Posterior vena cava (tissue), 2 donors: ENCODE measurements around the gene TEAD3. TPM values are rescaled to one million over a fixed set of nuclear protein-coding genes. Genes with fewer than 3 reads are reported as not detected.
"Not testable (repeated sequence)": the region's sequence is repeated elsewhere in the genome, so short reads cannot be mapped to it uniquely, and the experiment has no call there.

Experiments
- DNase-seq: peaks from one replicate; pipeline ENCODE4 v3.0.0-alpha.2; 2020; ENCODE audit warnings: low spot score
- intact Hi-C, 2 donors: fragments of 100-400 bp; cut with DNase I; formaldehyde crosslinking; loops; one replicate each; pipeline versions ENCODE4 v1.14.1 to v1.14.2; 2022 to 2023
- total RNA-seq, 2 donors: library from RNA; stranded (reverse); fragmentation: NEBNext Ultra II Directional; extraction: Animal tissue kit (Norgen Biotek cat#: 25700); gene quantifications; one replicate each; pipeline ENCODE4 v1.2.1, GENCODE V29; 2021
- donor health status: DM: yes; HTN: yes; CAD: no.
- donor health status: DM: yes; HTN: yes; CAD: no.

TEAD3 gene
- total RNA-seq, 2 donors from 2014 or later, result 69.8 to 73.8 TPM

DNA sequence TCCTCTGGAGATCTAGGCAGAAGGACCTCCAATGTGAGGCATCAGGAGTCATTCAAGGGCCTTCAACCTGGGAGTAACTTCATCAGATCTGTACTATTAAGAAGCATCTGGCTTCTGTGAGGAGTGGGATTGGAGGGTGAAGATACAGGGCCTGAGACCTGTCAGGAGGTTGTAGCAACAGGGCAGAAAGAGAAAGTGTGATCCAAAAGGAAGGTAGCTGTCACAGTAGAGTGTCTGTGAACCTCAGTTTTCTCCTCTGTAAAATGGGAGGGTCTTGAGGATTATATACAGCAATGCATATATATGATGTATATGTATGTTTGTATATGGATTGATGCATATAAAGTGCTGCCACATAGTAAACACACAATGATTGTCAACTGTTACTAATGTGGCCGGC lies 31.2 kb downstream of the TEAD3 start:
- DNase-seq, result no peak
- intact Hi-C loops, result no loop called here

DNA sequence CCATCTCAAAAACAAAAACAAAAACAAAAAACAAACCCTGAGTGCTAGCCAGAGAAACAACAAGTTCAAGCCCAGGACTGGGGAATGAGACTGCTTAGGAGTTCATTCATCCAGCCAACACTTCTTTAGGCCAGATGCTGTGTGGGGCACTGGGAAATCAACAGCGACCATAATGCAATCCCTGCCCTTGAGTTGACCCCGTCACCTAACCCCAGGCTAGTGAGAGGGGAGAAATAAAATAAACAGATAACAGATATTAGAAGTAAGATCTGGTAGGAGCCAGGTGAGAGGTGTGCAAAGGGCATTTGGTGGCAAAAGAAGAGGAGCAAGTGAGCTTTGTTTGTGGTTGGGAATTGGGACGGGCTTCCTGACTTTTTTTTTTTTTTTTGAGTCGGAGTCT lies 33.6 kb downstream of the TEAD3 start:
- intact Hi-C loops, result no loop called here
- DNase-seq, result no peak

DNA sequence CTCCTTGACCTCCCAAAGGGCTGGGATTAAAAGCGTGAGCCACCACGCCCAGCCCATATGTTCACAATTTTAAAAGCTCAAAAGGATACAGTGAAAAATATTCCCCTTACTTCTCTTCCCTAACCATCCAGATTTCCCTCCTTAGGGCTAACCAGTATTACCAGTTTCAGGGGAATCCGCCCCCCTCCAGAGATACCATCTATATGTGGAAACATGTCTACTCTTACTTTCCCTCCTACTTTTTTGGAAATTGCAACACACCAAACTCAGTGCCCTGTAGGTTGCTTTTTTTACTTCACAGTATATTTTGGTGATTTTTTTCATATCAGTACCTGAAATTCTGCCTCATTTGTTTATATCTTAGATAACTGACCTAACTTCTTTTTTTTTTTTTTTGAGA lies 35.6 kb downstream of the TEAD3 start:
- no peak for DNase-seq
- intact Hi-C loops, result no loop called here

- intact Hi-C loops, result no loop called here
- no peak for DNase-seq
Observed at GRCh38 chr6:35457907-35458306, 39.0 kb downstream of the TEAD3 start.

DNA sequence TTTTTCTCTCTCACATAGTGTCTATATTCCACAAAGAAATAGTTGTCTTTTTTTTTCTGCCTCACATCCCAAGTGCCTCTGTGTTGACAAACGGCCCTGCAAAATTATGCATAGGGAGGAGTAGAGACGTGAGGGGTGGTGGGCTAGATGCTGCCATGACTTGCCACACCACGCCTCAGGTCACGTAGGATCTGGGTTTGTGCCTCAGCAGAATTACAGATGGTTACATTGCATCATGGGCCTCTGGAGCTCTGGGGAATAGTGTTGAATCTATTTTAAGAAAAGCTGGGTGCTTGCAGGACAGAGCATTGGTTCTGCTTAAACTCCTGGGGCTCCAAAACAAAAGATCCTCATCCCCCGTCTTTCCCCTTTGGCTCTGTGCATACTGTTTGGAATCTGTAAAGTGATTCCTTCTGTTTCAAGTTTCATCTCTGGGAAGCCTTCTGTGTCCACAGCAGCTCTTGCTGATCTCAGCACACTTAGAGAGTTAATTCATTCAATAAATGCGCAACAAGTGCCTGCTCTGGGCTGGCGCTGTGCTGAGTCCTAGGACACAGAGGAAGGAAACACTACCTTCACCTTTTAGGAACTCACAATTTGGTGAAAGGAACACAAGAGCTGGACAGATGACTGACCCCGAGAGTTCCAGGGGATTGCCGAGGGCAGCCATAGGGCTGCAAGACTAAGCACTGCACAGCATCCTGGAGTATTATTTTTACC lies 42.3 kb downstream of the TEAD3 start:
- intact Hi-C loops, result no loop called here

GRCh38 chr6:35453236-35453635 lies 43.6 kb downstream of the TEAD3 start:
- intact Hi-C loops, result no loop called here

More for the DNA sequence above, 42.3 kb downstream of the TEAD3 start:
- DNase-seq, result no peak

DNA sequence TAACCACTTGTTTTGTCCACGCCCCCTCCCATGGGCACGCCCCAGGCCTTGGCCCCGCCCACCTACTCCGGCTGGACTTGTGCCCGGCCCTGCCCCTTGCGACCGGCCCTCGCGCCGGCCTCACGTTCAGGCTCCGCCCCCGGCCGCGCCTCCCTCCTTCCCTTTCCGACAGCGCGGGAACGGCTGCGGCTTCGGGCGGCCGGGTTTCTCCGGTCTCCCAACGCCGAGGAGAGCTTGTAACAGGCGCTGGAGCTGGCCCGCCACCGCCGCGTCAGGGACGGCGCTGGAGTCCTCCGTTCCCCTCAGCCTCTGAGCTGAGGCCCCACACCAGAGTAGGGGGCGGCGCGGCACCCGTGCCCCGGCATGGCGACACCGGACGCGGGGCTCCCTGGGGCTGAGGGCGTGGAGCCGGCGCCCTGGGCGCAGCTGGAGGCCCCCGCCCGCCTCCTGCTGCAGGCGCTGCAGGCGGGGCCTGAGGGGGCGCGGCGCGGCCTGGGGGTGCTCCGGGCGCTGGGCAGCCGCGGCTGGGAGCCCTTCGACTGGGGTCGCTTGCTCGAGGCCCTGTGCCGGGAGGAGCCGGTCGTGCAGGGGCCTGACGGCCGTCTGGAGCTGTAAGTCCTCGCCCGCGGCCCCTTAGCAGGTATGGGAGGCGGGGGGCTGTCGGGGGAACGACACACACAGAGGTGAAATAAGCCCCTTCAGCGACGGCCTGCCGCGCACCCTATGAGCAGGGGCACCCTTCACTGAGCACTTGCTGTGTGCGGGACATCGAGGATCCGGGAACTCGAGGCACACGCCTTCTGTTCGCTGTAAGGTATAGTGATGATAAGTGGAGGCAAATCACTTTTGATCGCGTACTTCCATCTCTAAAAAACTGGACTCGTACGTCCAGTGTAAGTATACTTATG lies 44.4 kb downstream of the TEAD3 start, which contains the start of gene FANCE:
Gene FANCE, plus strand, starts transcription at position 156 of the 908 bp plus-strand sequence. Its CDS starts 208 bp downstream, at position 364.
- DNase-seq, result peak; percentile 98
- intact Hi-C loops, result no loop called here

More at GRCh38 chr6:35453236-35453635, 43.6 kb downstream of the TEAD3 start:
- no peak for DNase-seq

- intact Hi-C loops, result loop anchor here in 1 of 2 donors (2.0 kb wide), 1 partner anchor 71 kb away; no protein-coding TSS in a partner anchor
Observed at GRCh38 chr6:35451354-35452182, 45.3 kb downstream of the TEAD3 start.

DNA sequence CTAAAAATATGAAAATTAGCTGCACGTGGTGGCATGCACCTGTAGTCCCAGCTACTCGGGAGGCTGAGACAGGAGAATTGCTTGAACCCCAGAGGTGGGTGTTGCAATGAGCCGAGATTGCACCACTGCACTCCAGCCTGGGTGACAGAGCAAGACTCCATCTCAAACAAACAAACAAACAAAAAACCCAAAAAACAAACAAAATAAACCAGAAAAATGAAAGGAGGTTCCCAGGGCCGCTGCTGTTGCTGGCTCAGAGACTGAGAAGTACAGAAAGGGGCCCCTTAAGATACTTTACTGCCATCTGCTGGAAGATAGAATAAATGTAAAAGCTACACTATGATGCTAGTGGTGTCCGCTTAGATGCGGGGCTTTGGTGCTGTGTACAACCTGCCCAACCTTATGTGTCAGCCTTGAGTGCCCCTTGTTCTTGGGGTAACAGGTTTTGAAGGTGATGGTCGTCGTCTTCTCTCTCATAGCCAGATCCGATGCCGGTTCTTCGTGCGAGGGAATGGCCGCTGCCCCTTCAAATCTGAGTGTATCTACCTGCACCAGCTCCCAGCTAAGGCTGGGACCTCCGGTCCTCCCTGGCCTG lies 47.5 kb downstream of the TEAD3 start:
- intact Hi-C loops, result no loop called here
- no peak for DNase-seq

More at GRCh38 chr6:35451354-35452182, 45.3 kb downstream of the TEAD3 start:
- no peak for DNase-seq

- intact Hi-C loops, result no loop called here
- DNase-seq, result no peak
Observed at GRCh38 chr6:35448191-35448590, 48.7 kb downstream of the TEAD3 start.

GRCh38 chr6:35445691-35446090 lies 51.2 kb downstream of the TEAD3 start:
- DNase-seq, result no peak
- intact Hi-C loops, result no loop called here

DNA sequence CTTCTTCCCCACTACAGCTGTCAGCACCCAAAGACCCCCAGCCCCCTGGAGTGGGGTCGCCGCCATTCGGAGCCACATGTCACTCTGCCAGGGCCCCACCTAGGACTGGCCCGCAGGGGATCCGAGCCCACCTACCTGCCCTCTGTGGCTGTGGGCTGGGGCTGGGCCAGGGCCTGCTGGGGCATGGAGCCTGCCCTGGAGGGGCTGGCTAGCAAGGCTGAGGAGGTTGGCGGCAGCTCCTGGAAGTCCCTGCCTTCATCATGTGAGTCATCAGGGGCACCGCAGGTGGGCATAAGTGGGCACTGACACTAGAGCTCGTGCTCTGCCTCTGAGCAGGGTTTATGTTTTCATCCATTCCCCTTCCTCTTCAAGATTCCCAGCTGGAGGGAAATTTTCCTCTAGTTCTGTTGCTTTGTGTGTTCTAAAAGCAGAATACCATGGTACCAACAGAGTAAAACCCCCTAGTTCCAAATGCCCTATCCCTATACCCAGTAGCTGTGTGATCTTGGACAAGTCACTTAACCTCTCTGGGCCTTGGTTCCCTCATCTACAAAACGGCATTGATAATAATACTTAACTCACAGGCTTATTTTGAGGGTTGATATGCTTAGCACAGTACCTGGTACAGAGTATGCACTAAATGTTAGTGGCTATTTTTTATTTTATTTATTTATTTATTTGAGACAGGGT lies 53.4 kb downstream of the TEAD3 start:
- intact Hi-C loops, result no loop called here
- no peak for DNase-seq

GRCh38 chr6:35442693-35443092 lies 54.2 kb downstream of the TEAD3 start:
- intact Hi-C loops, result no loop called here
- no peak for DNase-seq

DNA sequence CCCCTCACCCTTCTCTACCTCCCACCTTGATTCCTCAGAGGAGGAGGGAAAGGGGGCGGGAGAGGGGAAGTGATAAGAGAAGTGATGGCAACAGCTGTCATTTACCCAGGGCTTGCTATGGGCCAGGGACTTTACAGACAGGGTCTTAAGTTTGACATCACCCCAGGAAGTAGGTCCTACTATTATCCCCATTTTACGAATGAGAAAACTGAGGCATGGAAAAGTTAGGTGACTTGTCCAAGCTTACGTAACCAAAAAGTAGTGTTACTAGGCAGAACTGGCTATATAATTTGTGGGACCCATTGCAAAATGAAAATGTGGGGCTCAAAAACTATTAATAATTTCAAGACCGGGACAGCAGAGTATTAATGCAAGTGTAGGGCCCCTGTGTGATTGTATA lies 55.2 kb downstream of the TEAD3 start:
- DNase-seq, result no peak
- intact Hi-C loops, result no loop called here

DNA sequence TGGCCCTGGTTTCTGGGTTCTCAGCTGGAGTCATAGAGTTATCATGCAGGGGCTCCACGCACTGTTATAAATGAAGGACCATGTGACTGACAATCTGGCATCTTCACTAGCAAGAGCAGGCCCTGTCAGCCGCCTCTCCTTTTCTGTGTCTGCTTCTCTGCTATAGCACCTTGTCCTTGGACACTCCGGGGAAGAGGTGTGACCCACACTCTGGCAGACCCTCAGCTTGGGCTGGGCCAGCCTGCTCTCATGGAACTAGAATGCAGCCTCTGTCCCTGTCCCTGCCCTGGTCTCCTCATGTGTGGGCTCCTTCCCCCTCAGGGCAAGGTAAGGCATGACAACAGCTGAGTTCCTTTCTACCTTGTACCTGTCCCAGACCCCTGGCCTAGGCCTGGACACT lies 55.7 kb downstream of the TEAD3 start:
- no peak for DNase-seq
- intact Hi-C loops, result no loop called here

DNA sequence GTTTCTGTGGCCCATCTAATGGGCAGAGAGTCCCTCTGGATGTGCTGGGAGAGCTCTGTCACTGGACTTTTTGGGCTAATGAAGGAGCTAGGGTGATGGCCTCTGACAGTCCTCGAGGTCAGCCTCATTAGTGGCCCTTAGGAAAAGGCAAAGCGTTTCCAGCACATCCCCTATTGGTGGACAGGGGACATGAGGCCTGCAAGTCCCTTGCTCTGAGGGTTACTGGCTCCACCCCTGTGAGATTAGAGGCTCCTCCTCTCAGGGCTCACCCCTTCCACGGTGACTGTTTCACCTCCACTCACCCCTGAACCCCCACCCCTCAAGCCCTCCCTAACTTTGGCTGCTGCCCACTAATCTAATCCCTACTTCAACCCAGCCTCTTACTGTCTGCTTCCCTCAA lies 57.6 kb downstream of the TEAD3 start:
- no peak for DNase-seq
- intact Hi-C loops, result no loop called here

- intact Hi-C loops, DNase-seq: not testable (repeated sequence)
Observed at GRCh38 chr6:35438378-35439065, 58.4 kb downstream of the TEAD3 start.
